ENCODE measurements around the gene LSAMP.

- TF ChIP-seq CTCF (IDR thresholded peaks at IDR 0.05; ENCODE audit: low read depth, low read length) (no peak), EZH2phosphoT487 (IDR thresholded peaks at IDR 0.05; ENCODE audit: low read depth) (no peak)
Measured at GRCh38 chr3:115890579-115890978, 554.7 kb downstream of the LSAMP start.
